ENCODE results near the gene ZNRF3. TPM values are rescaled to one million over a fixed set of nuclear protein-coding genes. Genes with fewer than 3 reads are reported as not detected.

ZNRF3 gene
- total and polyA plus RNA-seq, 2 donors (not counting 1 experiment from before 2014, with no cell fraction given), result 0.21 to 0.71 TPM

DNA sequence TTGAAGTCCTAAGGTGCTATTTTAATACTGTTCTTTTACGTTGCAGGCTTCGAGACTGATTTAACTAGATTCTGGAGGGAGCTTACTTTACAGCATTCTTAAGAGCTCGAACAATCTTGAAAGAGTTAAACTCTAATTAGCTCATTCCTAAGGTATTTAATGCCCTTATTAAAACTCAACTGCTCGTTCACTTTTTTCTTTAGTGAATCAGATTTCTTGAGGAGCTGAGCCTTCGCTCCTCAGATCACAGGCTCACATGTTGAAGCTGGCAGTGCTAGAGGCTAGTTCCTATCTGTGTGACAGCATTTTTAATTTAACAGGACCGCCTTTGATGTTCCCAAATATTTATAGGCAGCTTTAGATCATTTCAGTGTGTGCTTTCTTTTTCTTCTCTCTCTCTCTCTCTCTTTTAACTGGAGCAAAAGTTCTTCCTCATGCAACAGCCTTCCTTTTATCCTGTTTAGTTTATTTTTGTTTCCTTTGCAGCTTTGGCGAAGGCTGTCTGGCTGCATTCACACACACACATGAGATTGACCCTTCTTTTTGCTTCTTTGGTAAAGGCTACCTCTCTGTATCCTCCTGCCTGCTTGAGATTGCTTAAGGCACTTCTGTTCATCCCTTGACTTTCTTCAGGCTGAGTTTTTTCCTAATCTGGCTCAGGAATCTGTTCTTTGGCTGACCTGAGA is 21.0 kb downstream of the ZNRF3 start:
- Histone ChIP-seq H3K79me2 (ENCODE audit: control insufficient read depth, insufficient read depth, low read length) (no peaks in the 10 kb centered on the region), H3K27ac (ENCODE audit: low read length in 2 of 2) (no peak overlapping the region), H3K9me3 (ENCODE audit: control extremely low read depth in 1 of 3, control insufficient read depth in 2 of 3, insufficient read depth in 1 of 3, low read length in 2 of 3) (no peaks in the 10 kb centered on the region), H2AFZ (ENCODE audit: insufficient read depth, low read depth, low read length, poor library complexity, severe bottlenecking) (no peak overlapping the region), H3K4me3 (ENCODE audit: control extremely low read depth in 1 of 5, extremely low read depth in 1 of 5, insufficient read depth in 1 of 5, low read depth in 2 of 5, low read length in 4 of 5) (no peak overlapping the region), H3K27me3 (replicated peaks in 1 of 4; ENCODE audit: control extremely low read depth in 1 of 4, control insufficient read depth in 3 of 4, insufficient read depth in 4 of 4, low read length in 3 of 4) (peaks cover 0 to 5% (median 0%) of the 10 kb centered on the region in 4 experiments), H3K4me2 (replicated peaks; ENCODE audit: low read depth, low read length, poor library complexity, severe bottlenecking) (no peak overlapping the region), H3K9ac (ENCODE audit: low read length) (no peak overlapping the region), H4K20me1 (ENCODE audit: control insufficient read depth, insufficient read depth, low read length, poor library complexity, severe bottlenecking) (no peaks in the 10 kb centered on the region), H3K36me3 (replicated peaks in 1 of 2; ENCODE audit: control extremely low read depth in 1 of 2, control insufficient read depth in 1 of 2, extremely low read depth in 1 of 2, insufficient read depth in 2 of 2, low read length in 1 of 2) (no peaks in the 10 kb centered on the region), H3K4me1 (ENCODE audit: control insufficient read depth in 2 of 2, insufficient read depth in 2 of 2, low read length in 2 of 2) (peaks cover under 1% of the 10 kb centered on the region in 2 donors)
- WGBS (ENCODE audit: insufficient coverage), result 92% methylated on average over 2 of the region's 7 CpGs
- Mint-ChIP-seq H3K4me1 (peaks cover 8% of the 10 kb centered on the region), H3K9me3 (ENCODE audit: insufficient read depth) (peaks cover under 1% of the 10 kb centered on the region), H3K27ac (no peak overlapping the region), H3K4me3 (no peak overlapping the region), H3K27me3 (peaks cover 15% of the 10 kb centered on the region)
- POLR2A ChIA-PET, result no interaction called here
- CTCF ChIA-PET, result no interaction called here
- no peak for DNase-seq
- ATAC-seq (ENCODE audit: low read depth), result no peak
- TF ChIP-seq EZH2 (IDR thresholded peaks at IDR 0.05; ENCODE audit: borderline replicate concordance, insufficient read depth, low read depth, low read length, poor library complexity, severe bottlenecking), result no peak
- TF ChIP-seq, protein P1, sequence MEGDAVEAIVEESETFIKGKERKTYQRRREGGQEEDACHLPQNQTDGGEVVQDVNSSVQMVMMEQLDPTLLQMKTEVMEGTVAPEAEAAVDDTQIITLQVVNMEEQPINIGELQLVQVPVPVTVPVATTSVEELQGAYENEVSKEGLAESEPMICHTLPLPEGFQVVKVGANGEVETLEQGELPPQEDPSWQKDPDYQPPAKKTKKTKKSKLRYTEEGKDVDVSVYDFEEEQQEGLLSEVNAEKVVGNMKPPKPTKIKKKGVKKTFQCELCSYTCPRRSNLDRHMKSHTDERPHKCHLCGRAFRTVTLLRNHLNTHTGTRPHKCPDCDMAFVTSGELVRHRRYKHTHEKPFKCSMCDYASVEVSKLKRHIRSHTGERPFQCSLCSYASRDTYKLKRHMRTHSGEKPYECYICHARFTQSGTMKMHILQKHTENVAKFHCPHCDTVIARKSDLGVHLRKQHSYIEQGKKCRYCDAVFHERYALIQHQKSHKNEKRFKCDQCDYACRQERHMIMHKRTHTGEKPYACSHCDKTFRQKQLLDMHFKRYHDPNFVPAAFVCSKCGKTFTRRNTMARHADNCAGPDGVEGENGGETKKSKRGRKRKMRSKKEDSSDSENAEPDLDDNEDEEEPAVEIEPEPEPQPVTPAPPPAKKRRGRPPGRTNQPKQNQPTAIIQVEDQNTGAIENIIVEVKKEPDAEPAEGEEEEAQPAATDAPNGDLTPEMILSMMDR (IDR thresholded peaks at IDR 0.05), result no peak
- intact Hi-C loops (cut with micrococcal nuclease), result no loop called here

DNA sequence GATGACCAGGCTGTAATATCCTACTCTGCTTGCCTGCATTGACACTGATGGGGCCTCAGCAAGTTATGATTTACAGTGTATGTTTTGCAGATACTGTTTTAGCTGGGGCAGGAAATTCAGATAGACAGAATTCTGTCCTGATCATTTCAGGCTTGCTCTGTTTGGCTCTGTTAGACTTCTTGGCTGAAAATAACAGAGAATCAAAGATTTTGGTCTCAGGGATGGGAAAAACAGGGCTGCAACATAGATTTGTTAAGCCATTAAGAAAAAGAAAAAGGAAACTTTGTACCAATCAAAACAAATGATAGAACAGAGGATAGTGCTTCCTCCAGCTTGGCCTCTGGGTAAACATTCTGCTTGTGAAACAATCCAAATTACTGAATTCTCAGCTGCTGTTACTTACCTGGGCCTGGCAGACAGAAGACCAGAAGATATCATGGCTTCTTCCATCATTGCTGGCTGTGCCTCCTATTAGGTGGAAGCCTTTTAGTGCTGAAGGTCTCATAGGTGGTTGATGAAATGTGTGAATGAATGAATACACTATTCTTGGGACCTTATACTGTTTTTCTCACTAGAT is 22.0 kb downstream of the ZNRF3 start:
- ChIA-PET POLR2A (no interaction called here), CTCF (no interaction called here)
- H3K4me3 ChIP-seq (ENCODE audit: control extremely low read depth in 1 of 5, extremely low read depth in 1 of 5, insufficient read depth in 1 of 5, low read depth in 2 of 5, low read length in 4 of 5), result no peak overlapping the region
- Mint-ChIP-seq H3K27me3 (peaks cover 11% of the 10 kb centered on the region), H3K4me3 (no peak overlapping the region), H3K9me3 (ENCODE audit: insufficient read depth) (no peaks in the 10 kb centered on the region), H3K27ac (no peak overlapping the region), H3K4me1 (no peaks in the 10 kb centered on the region)
- H2AFZ ChIP-seq (ENCODE audit: insufficient read depth, low read depth, low read length, poor library complexity, severe bottlenecking), result no peak overlapping the region
- H3K9ac ChIP-seq (ENCODE audit: low read length), result no peak overlapping the region
- peaks cover 0 to 5% (median 0%) of the 10 kb centered on the region in 4 experiments for H3K27me3 ChIP-seq (replicated peaks in 1 of 4; ENCODE audit: control extremely low read depth in 1 of 4, control insufficient read depth in 3 of 4, insufficient read depth in 4 of 4, low read length in 3 of 4)
- no peaks in the 10 kb centered on the region for H3K36me3 ChIP-seq (replicated peaks in 1 of 2; ENCODE audit: control extremely low read depth in 1 of 2, control insufficient read depth in 1 of 2, extremely low read depth in 1 of 2, insufficient read depth in 2 of 2, low read length in 1 of 2)
- ATAC-seq (ENCODE audit: low read depth) (no peak), DNase-seq (no peak)
- TF ChIP-seq, protein P1 (IDR thresholded peaks at IDR 0.05), result no peak
- TF ChIP-seq EZH2 (IDR thresholded peaks at IDR 0.05; ENCODE audit: borderline replicate concordance, insufficient read depth, low read depth, low read length, poor library complexity, severe bottlenecking), result no peak
- H3K27ac ChIP-seq (ENCODE audit: low read length in 2 of 2), result no peak overlapping the region
- no peaks in the 10 kb centered on the region for H3K4me1 ChIP-seq (ENCODE audit: control insufficient read depth in 2 of 2, insufficient read depth in 2 of 2, low read length in 2 of 2)
- H4K20me1 ChIP-seq (ENCODE audit: control insufficient read depth, insufficient read depth, low read length, poor library complexity, severe bottlenecking), result no peaks in the 10 kb centered on the region
- H3K9me3 ChIP-seq (ENCODE audit: control extremely low read depth in 1 of 3, control insufficient read depth in 2 of 3, insufficient read depth in 1 of 3, low read length in 2 of 3), result no peaks in the 10 kb centered on the region
- no peaks in the 10 kb centered on the region for H3K79me2 ChIP-seq (ENCODE audit: control insufficient read depth, insufficient read depth, low read length)
- no peak overlapping the region for H3K4me2 ChIP-seq (replicated peaks; ENCODE audit: low read depth, low read length, poor library complexity, severe bottlenecking)
- intact Hi-C loops (cut with micrococcal nuclease), result no loop called here
